Activated T-helper 2 cell treated with anti-CD3 and anti-CD28 coated beads, Interferon-gamma antibody, Interleukin-2, Interleukin-4, amounts not matched to agents 10 μg/mL and 5 μg/mL and 100 μg/mL, durations not matched to agents 14 hours and 24 hours and 36 hours (primary cell): ENCODE results near the gene SYT13. TPM values are rescaled to one million over a fixed set of nuclear protein-coding genes. Genes with fewer than 3 reads are reported as not detected.

Experiments
- DNase-seq: peaks from one replicate; pipeline ENCODE4 v3.0.0; 2021; ENCODE audit warnings: low spot score
- H3K27ac Mint-ChIP-seq: one replicate; pipeline ENCODE4 v1.8.0; 2021; ENCODE audit warnings: mixed read lengths
- H3K27me3 Mint-ChIP-seq: one replicate; pipeline ENCODE4 v1.8.0; 2021; ENCODE audit warnings: low read depth, mixed read lengths
- H3K36me3 Mint-ChIP-seq: one replicate; pipeline ENCODE4 v1.8.0; 2021; ENCODE audit warnings: low read depth, mixed read lengths
- H3K4me1 Mint-ChIP-seq: one replicate; pipeline ENCODE4 v1.8.0; 2021; ENCODE audit warnings: low read depth, mixed read lengths
- H3K4me3 Mint-ChIP-seq: one replicate; pipeline ENCODE4 v1.8.0; 2021; ENCODE audit warnings: low read depth, mild to moderate bottlenecking, moderate library complexity, mixed read lengths
- H3K9me3 Mint-ChIP-seq: one replicate; pipeline ENCODE4 v1.8.0; 2021; ENCODE audit warnings: mixed read lengths
- intact Hi-C: fragments of 100-400 bp; cut with micrococcal nuclease; formaldehyde crosslinking; loops from one replicate; pipeline ENCODE4 v1.15.1; 2023
- total RNA-seq: library from RNA; stranded (reverse); gene quantifications from 2 replicates; pipeline ENCODE4 v1.2.3, GENCODE V29; 2022

The SYT13 gene
- total RNA-seq, 1 donor from 2014 or later: not detected

GRCh38 chr11:45280449-45280848, 5.7 kb downstream of the SYT13 start:
- no peak for DNase-seq
- Mint-ChIP-seq H3K36me3 (no peaks in the 10 kb centered on the region), H3K27me3 (peaks cover 38% of the 10 kb centered on the region), H3K9me3 (no peaks in the 10 kb centered on the region), H3K27ac (no peak overlapping the region), H3K4me3 (no peak overlapping the region), H3K4me1 (no peaks in the 10 kb centered on the region)
- intact Hi-C loops: no loop called here

GRCh38 chr11:45279645-45280044, 6.5 kb downstream of the SYT13 start:
- H3K27me3 Mint-ChIP-seq: peaks cover 32% of the 10 kb centered on the region
- intact Hi-C loops: no loop called here
- no peak for DNase-seq
- H3K9me3 Mint-ChIP-seq: no peaks in the 10 kb centered on the region
- no peak overlapping the region for H3K4me3 Mint-ChIP-seq
- no peak overlapping the region for H3K27ac Mint-ChIP-seq
- no peaks in the 10 kb centered on the region for H3K4me1 Mint-ChIP-seq
- H3K36me3 Mint-ChIP-seq: no peaks in the 10 kb centered on the region

GRCh38 chr11:45278714-45279113, 7.4 kb downstream of the SYT13 start:
- no peak overlapping the region for H3K4me3 Mint-ChIP-seq
- H3K9me3 Mint-ChIP-seq: no peaks in the 10 kb centered on the region
- intact Hi-C loops: no loop called here
- no peaks in the 10 kb centered on the region for H3K36me3 Mint-ChIP-seq
- no peak overlapping the region for H3K27ac Mint-ChIP-seq
- no peaks in the 10 kb centered on the region for H3K4me1 Mint-ChIP-seq
- peaks cover 22% of the 10 kb centered on the region for H3K27me3 Mint-ChIP-seq
- no peak for DNase-seq

GRCh38 chr11:45275828-45276227, 10.3 kb downstream of the SYT13 start:
- intact Hi-C loops: no loop called here
- no peaks in the 10 kb centered on the region for H3K9me3 Mint-ChIP-seq
- no peak for DNase-seq
- peaks cover 20% of the 10 kb centered on the region for H3K27me3 Mint-ChIP-seq
- H3K4me3 Mint-ChIP-seq: no peak overlapping the region
- H3K36me3 Mint-ChIP-seq: no peaks in the 10 kb centered on the region
- H3K4me1 Mint-ChIP-seq: no peaks in the 10 kb centered on the region
- no peak overlapping the region for H3K27ac Mint-ChIP-seq

- H3K27me3 Mint-ChIP-seq: peaks cover 18% of the 10 kb centered on the region
- no peaks in the 10 kb centered on the region for H3K4me1 Mint-ChIP-seq
- H3K36me3 Mint-ChIP-seq: no peaks in the 10 kb centered on the region
- no peak overlapping the region for H3K27ac Mint-ChIP-seq
- no peak overlapping the region for H3K4me3 Mint-ChIP-seq
- intact Hi-C loops: no loop called here
- H3K9me3 Mint-ChIP-seq: no peaks in the 10 kb centered on the region
- no peak for DNase-seq
Measured at GRCh38 chr11:45274206-45274605, 11.9 kb downstream of the SYT13 start.

GRCh38 chr11:45273509-45273908, 12.6 kb downstream of the SYT13 start:
- no peak overlapping the region for H3K4me3 Mint-ChIP-seq
- H3K4me1 Mint-ChIP-seq: no peaks in the 10 kb centered on the region
- intact Hi-C loops: no loop called here
- H3K9me3 Mint-ChIP-seq: no peaks in the 10 kb centered on the region
- no peaks in the 10 kb centered on the region for H3K36me3 Mint-ChIP-seq
- H3K27ac Mint-ChIP-seq: no peak overlapping the region
- no peak for DNase-seq
- H3K27me3 Mint-ChIP-seq: peaks cover 22% of the 10 kb centered on the region

- Mint-ChIP-seq H3K4me3 (no peak overlapping the region), H3K27me3 (peaks cover 19% of the 10 kb centered on the region)
Measured at GRCh38 chr11:45272701-45273100, 13.4 kb downstream of the SYT13 start.

GRCh38 chr11:45270946-45271716, 15.0 kb downstream of the SYT13 start:
- Mint-ChIP-seq H3K4me1 (no peaks in the 10 kb centered on the region), H3K27me3 (peaks cover 14% of the 10 kb centered on the region), H3K9me3 (no peaks in the 10 kb centered on the region), H3K4me3 (no peak overlapping the region), H3K36me3 (no peaks in the 10 kb centered on the region), H3K27ac (no peak overlapping the region)
- intact Hi-C loops: no loop called here
- DNase-seq: no peak

More at GRCh38 chr11:45272701-45273100, 13.4 kb downstream of the SYT13 start:
- H3K27ac Mint-ChIP-seq: no peak overlapping the region
- intact Hi-C loops: no loop called here
- no peaks in the 10 kb centered on the region for H3K36me3 Mint-ChIP-seq
- DNase-seq: no peak
- H3K4me1 Mint-ChIP-seq: no peaks in the 10 kb centered on the region
- H3K9me3 Mint-ChIP-seq: no peaks in the 10 kb centered on the region

- Mint-ChIP-seq H3K27ac (no peak overlapping the region), H3K4me1 (no peaks in the 10 kb centered on the region), H3K36me3 (no peaks in the 10 kb centered on the region), H3K4me3 (no peak overlapping the region), H3K9me3 (no peaks in the 10 kb centered on the region), H3K27me3 (peaks cover 12% of the 10 kb centered on the region)
- intact Hi-C loops: no loop called here
- no peak for DNase-seq
Measured at GRCh38 chr11:45269678-45270077, 16.5 kb downstream of the SYT13 start.

- no peaks in the 10 kb centered on the region for H3K9me3 Mint-ChIP-seq
- H3K4me1 Mint-ChIP-seq: no peaks in the 10 kb centered on the region
- intact Hi-C loops: no loop called here
- DNase-seq: no peak
- peaks cover 12% of the 10 kb centered on the region for H3K27me3 Mint-ChIP-seq
- H3K36me3 Mint-ChIP-seq: no peaks in the 10 kb centered on the region
- H3K4me3 Mint-ChIP-seq: no peak overlapping the region
- H3K27ac Mint-ChIP-seq: no peak overlapping the region
Measured at GRCh38 chr11:45267652-45268299, 18.4 kb downstream of the SYT13 start.

GRCh38 chr11:45267052-45267451, 19.1 kb downstream of the SYT13 start:
- no peaks in the 10 kb centered on the region for H3K9me3 Mint-ChIP-seq
- H3K4me3 Mint-ChIP-seq: no peak overlapping the region
- no peaks in the 10 kb centered on the region for H3K4me1 Mint-ChIP-seq
- peaks cover 13% of the 10 kb centered on the region for H3K27me3 Mint-ChIP-seq
- H3K27ac Mint-ChIP-seq: no peak overlapping the region
- H3K36me3 Mint-ChIP-seq: no peaks in the 10 kb centered on the region
- DNase-seq: no peak
- intact Hi-C loops: no loop called here

- Mint-ChIP-seq H3K27me3 (peaks cover 15% of the 10 kb centered on the region), H3K36me3 (no peaks in the 10 kb centered on the region), H3K4me3 (no peak overlapping the region), H3K9me3 (no peaks in the 10 kb centered on the region), H3K27ac (no peak overlapping the region), H3K4me1 (no peaks in the 10 kb centered on the region)
- no peak for DNase-seq
- intact Hi-C loops: no loop called here
Measured at GRCh38 chr11:45266676-45267020, 19.5 kb downstream of the SYT13 start.

- Mint-ChIP-seq H3K27me3 (peaks cover 10% of the 10 kb centered on the region), H3K36me3 (no peaks in the 10 kb centered on the region), H3K27ac (no peak overlapping the region), H3K4me3 (no peak overlapping the region), H3K9me3 (no peaks in the 10 kb centered on the region), H3K4me1 (no peaks in the 10 kb centered on the region)
- intact Hi-C loops: no loop called here
- DNase-seq: no peak
Measured at GRCh38 chr11:45265969-45266675, 20.0 kb downstream of the SYT13 start.
